Lower lobe of right lung (tissue), 2 donors: ENCODE measurements around the gene LRRC63. TPM values are rescaled to one million over a fixed set of nuclear protein-coding genes. Genes with fewer than 3 reads are reported as not detected.

Source experiments
- ATAC-seq, 2 donors: fragments of 200-7000 bp; cut with Tn5 transposase; one replicate each; pipeline ENCODE4 v1.9.1; 2020 to 2022; ENCODE audit warnings: mild to moderate bottlenecking in 2 of 2, moderate library complexity in 2 of 2
- DNase-seq: peaks from one replicate; pipeline ENCODE4 v3.0.0-alpha.2; 2020
- H3K27ac ChIP-seq: fragments of 200-600 bp; one replicate; pipeline ENCODE4 v1.8.0; 2022
- H3K27me3 ChIP-seq: fragments of 200-600 bp; one replicate; pipeline ENCODE4 v1.8.0; 2022; ENCODE audit warnings: low read depth
- H3K36me3 ChIP-seq: fragments of 200-600 bp; one replicate; pipeline ENCODE4 v1.8.0; 2022; ENCODE audit warnings: mild to moderate bottlenecking
- H3K4me1 ChIP-seq: fragments of 200-600 bp; one replicate; pipeline ENCODE4 v1.8.0; 2022
- H3K4me3 ChIP-seq: fragments of 200-600 bp; one replicate; pipeline ENCODE4 v1.8.0; 2022; ENCODE audit warnings: mild to moderate bottlenecking
- H3K9me3 ChIP-seq: fragments of 200-600 bp; one replicate; pipeline ENCODE4 v1.8.0; 2022
- intact Hi-C: fragments of 100-400 bp; cut with DNase I; formaldehyde crosslinking; loops from one replicate; pipeline ENCODE4 v1.11.0; 2022
- total RNA-seq: library from RNA; stranded (reverse); fragmentation: NEBNext Ultra II Directional; extraction: Animal tissue kit (Norgen Biotek cat#: 25700); gene quantifications from one replicate; pipeline ENCODE4 v1.2.1, GENCODE V29; 2021
- TF ChIP-seq, protein P1 (sequence below): fragments of 200-600 bp; IDR thresholded peaks from one replicate; pipeline ENCODE4 v1.8.0; 2022; ENCODE audit warnings: antibody characterized with exemption, mild to moderate bottlenecking
- donor health status: DM: no; HTN: yes; CAD: no; lungs with severe emphysema.

The LRRC63 gene
- total RNA-seq, 1 donor from 2014 or later: 1.7 TPM

DNA sequence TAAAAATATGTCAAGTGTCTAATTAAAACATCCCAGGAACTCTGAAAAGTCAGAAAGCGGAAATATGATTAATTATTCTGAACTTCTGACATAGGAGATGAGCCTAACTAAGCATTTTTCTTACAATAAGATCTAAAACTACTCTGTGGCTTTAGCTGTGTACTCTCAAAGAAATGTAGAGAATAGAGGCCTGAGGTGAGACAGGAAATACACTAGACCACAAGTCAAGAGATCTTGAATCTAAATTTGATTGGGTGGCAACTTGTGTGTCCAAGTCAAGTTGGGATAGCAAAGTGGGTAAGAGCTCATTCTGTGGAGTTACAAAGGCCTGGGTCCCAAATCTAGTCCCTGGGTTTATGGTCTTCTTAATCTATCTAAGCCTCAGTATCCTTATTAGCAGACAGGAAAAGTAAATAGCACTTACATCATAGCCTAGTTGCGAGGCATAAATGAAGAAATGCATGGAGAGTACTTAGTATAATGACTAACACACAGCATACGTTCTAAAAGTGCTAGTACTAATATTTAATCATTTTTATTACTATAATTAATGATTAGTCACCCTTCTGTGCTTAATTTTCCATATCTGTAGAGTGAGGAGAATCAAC, 9.4 kb upstream of the LRRC63 start:
- intact Hi-C loops: no loop called here

DNA sequence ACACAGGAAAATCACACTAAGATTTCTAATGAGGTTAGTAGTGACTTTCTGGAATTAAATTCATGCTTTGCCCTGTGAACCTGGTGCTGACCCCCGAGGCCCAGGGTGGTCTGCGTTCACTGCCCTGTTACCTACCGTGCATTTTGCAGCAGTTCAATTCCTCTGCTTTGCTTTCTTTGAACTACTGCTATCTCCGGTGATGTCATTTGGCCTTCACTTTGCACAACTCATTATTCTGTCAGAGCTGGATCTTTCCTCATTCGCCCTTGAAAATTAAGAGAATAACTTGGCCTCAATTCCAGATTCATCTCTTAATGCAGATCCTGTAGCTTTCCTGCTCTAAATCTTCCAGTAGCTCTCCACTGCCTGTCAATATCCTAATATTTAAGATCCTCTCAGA, 8.8 kb upstream of the LRRC63 start:
- H3K4me1 ChIP-seq: peaks cover 9% of the 10 kb centered on the region
- no peaks in the 10 kb centered on the region for H3K27me3 ChIP-seq
- no peak overlapping the region for H3K4me3 ChIP-seq
- intact Hi-C loops: no loop called here
- ATAC-seq (no peak), DNase-seq (no peak)
- no peaks in the 10 kb centered on the region for H3K9me3 ChIP-seq
- H3K36me3 ChIP-seq: no peaks in the 10 kb centered on the region
- TF ChIP-seq, protein P1, sequence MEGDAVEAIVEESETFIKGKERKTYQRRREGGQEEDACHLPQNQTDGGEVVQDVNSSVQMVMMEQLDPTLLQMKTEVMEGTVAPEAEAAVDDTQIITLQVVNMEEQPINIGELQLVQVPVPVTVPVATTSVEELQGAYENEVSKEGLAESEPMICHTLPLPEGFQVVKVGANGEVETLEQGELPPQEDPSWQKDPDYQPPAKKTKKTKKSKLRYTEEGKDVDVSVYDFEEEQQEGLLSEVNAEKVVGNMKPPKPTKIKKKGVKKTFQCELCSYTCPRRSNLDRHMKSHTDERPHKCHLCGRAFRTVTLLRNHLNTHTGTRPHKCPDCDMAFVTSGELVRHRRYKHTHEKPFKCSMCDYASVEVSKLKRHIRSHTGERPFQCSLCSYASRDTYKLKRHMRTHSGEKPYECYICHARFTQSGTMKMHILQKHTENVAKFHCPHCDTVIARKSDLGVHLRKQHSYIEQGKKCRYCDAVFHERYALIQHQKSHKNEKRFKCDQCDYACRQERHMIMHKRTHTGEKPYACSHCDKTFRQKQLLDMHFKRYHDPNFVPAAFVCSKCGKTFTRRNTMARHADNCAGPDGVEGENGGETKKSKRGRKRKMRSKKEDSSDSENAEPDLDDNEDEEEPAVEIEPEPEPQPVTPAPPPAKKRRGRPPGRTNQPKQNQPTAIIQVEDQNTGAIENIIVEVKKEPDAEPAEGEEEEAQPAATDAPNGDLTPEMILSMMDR: no peak
- no peak overlapping the region for H3K27ac ChIP-seq

More for the DNA sequence above, 9.4 kb upstream of the LRRC63 start:
- TF ChIP-seq, protein P1: no peak
- H3K27me3 ChIP-seq: no peaks in the 10 kb centered on the region
- no peaks in the 10 kb centered on the region for H3K9me3 ChIP-seq
- H3K4me3 ChIP-seq: no peak overlapping the region
- peak in 1 of 2 donors; percentile 54 for ATAC-seq
- peaks cover 9% of the 10 kb centered on the region for H3K4me1 ChIP-seq
- H3K36me3 ChIP-seq: no peaks in the 10 kb centered on the region
- H3K27ac ChIP-seq: no peak overlapping the region
- DNase-seq: no peak

DNA sequence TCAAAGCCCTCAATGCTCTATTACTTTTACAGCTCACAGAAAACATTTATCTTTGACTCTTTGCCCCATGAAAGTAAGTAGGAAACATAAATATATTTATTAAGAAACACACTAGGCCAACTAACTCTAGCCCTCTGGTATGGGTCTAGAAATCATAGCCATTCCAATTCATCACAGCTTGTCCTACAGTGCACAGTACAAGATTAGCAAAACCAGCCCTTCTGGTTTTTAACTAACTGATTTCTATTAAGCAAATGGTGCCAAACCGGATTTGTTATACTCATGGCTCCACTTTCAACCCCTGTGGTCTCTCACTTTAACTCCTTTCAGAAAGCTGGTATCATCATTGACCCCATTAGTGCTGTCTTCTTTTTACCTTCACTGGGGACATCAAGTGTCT, 5.6 kb upstream of the LRRC63 start:
- Histone ChIP-seq H3K27me3 (no peaks in the 10 kb centered on the region), H3K27ac (no peak overlapping the region), H3K9me3 (no peaks in the 10 kb centered on the region), H3K4me1 (peaks cover 17% of the 10 kb centered on the region), H3K36me3 (no peaks in the 10 kb centered on the region), H3K4me3 (no peak overlapping the region)
- DNase-seq (no peak), ATAC-seq (no peak)
- TF ChIP-seq, protein P1: no peak
- intact Hi-C loops: no loop called here

DNA sequence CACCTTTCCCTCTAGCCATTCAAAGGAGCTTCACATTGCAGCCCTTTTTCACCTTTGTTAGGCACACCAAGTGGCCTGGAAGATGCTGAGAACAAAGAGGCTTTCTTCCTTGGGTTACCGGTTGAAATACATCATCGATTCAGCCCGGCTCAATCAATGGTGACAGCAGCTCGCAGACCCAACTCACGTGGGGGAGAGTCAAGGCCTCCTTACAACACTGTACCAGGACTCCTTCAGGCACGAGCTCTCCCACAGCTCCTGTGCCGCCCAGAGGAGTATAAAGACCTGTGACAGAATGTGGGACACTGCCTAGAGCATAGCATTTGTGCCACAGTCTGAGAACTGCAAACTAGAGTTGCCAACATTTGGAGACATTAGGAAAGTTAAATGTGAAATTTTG, 3.9 kb upstream of the LRRC63 start:
- DNase-seq: no peak
- intact Hi-C loops: no loop called here
- no peak for ATAC-seq

DNA sequence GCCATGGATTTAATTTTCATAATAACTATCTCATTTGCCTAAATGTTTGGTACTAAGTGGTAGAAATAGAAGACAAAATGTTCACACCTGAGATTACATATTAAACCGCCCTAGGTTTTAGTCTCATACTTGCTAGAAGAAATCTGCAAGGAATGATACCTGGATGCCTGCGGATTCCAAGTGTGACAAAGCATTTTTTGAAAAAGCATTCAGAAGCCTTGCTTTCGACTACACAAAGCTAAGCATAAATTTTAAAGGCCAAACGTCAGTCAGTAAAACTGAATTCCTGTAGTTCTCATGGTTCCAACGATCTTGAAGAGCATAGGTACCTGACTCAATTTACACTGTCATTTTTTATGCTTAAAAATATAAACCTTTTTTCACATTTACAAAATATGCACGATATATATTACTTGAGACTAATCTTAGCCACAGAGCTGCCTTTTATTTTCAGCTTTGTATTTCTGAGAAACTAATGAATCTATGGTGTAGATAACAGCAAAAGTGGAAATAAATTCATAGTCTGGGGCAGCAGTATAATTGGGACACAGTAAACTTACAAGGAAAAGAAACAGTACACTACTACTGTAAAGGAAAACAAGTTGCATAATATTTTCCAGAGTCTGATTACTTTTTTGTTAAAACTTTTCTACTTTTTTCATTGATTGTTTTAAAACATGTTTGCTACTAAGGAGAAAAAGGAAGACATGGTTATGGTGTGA, 1.2 kb upstream of the LRRC63 start:
- H3K27me3 ChIP-seq: no peaks in the 10 kb centered on the region
- H3K36me3 ChIP-seq: no peaks in the 10 kb centered on the region
- DNase-seq (no peak), ATAC-seq (no peak)
- intact Hi-C loops: no loop called here
- H3K4me3 ChIP-seq: peak overlapping the region; percentile 57
- H3K9me3 ChIP-seq: no peaks in the 10 kb centered on the region
- H3K27ac ChIP-seq: peak overlapping the region; percentile 72
- TF ChIP-seq, protein P1: no peak
- H3K4me1 ChIP-seq: peaks cover 12% of the 10 kb centered on the region

More for the DNA sequence above, 3.9 kb upstream of the LRRC63 start:
- Histone ChIP-seq H3K4me3 (no peak overlapping the region), H3K27ac (no peak overlapping the region), H3K36me3 (no peaks in the 10 kb centered on the region), H3K27me3 (no peaks in the 10 kb centered on the region), H3K9me3 (no peaks in the 10 kb centered on the region), H3K4me1 (peaks cover 15% of the 10 kb centered on the region)
- TF ChIP-seq, protein P1: no peak
